ENCODE data around the gene FHOD3. TPM values are rescaled to one million over a fixed set of nuclear protein-coding genes. Genes with fewer than 3 reads are reported as not detected.

The FHOD3 gene
- total RNA-seq, 1 experiment from 2014 or later = 18.1 TPM

- H3K9me2 ChIP-seq (replicated peaks; ENCODE audit: low read length) = no peaks in the 10 kb centered on the region
- no peak overlapping the region for H2AFZ ChIP-seq (ENCODE audit: low read length)
- no peaks in the 10 kb centered on the region for H3F3A ChIP-seq (ENCODE audit: low read length, unreplicated experiment)
- no peaks in the 10 kb centered on the region for H3K9me3 ChIP-seq (ENCODE audit: low read length)
- no peaks in the 10 kb centered on the region for H3K79me2 ChIP-seq (ENCODE audit: low read length)
- H3K4me2 ChIP-seq (ENCODE audit: low read length) = no peak overlapping the region
- H3K27me3 ChIP-seq (ENCODE audit: low read length) = no peaks in the 10 kb centered on the region
- H4K20me1 ChIP-seq (ENCODE audit: low read length) = no peaks in the 10 kb centered on the region
- H3K9ac ChIP-seq (ENCODE audit: low read length) = no peak overlapping the region
- no peak overlapping the region for H3K27ac ChIP-seq (ENCODE audit: low read length)
- no peaks in the 10 kb centered on the region; the same call in 1 of the 2 replicates for H3K36me3 ChIP-seq (ENCODE audit: low read depth, low read length)
- CTCF ChIA-PET = no interaction called here
- POLR2A ChIA-PET (ENCODE audit: unreplicated experiment) = no interaction called here
- no peaks in the 10 kb centered on the region for H3K4me1 ChIP-seq (ENCODE audit: insufficient read depth, low read length)
- no peak for ATAC-seq
- BruUV-seq (replicated peaks) = no TSS peak
- no peak overlapping the region for H3K4me3 ChIP-seq (ENCODE audit: low read length)
- no peak for DNase-seq
- intact Hi-C loops (cut with micrococcal nuclease) = no loop called here
- TF ChIP-seq, protein P1, sequence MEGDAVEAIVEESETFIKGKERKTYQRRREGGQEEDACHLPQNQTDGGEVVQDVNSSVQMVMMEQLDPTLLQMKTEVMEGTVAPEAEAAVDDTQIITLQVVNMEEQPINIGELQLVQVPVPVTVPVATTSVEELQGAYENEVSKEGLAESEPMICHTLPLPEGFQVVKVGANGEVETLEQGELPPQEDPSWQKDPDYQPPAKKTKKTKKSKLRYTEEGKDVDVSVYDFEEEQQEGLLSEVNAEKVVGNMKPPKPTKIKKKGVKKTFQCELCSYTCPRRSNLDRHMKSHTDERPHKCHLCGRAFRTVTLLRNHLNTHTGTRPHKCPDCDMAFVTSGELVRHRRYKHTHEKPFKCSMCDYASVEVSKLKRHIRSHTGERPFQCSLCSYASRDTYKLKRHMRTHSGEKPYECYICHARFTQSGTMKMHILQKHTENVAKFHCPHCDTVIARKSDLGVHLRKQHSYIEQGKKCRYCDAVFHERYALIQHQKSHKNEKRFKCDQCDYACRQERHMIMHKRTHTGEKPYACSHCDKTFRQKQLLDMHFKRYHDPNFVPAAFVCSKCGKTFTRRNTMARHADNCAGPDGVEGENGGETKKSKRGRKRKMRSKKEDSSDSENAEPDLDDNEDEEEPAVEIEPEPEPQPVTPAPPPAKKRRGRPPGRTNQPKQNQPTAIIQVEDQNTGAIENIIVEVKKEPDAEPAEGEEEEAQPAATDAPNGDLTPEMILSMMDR (conservative IDR thresholded peaks at IDR 0.05; ENCODE audit: low read depth, low read length) = no peak
- TF ChIP-seq EZH2 (IDR thresholded peaks at IDR 0.05; ENCODE audit: low read length, unreplicated experiment) (no peak), EZH2phosphoT487 (IDR thresholded peaks at IDR 0.05; ENCODE audit: borderline replicate concordance, low read length) (no peak)
Observed at GRCh38 chr18:36394486-36394885, 97.0 kb downstream of the FHOD3 start.

DNA sequence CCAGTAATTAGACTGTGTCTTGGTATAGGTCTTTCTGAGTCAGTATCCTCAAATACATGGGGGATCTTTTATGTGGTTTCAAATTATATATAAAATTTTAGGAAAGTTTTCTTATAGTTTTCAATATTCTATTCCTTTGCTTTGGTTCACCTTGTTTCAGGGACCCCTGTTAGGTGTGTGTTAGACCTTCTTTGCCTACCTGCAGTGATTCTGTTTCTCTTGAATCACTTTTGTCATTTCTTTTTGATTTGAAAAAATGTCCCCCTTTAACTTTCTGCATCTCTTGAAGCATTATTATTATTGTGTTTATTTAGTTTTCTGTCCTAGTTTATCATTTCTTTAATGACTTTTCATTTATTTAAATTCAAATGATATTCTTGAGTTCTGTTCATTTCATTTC is 98.7 kb downstream of the FHOD3 start:
- no peak for DNase-seq
- no peak for ATAC-seq
- no peaks in the 10 kb centered on the region for H3K27me3 ChIP-seq (ENCODE audit: low read length)
- H3K9ac ChIP-seq (ENCODE audit: low read length) = no peak overlapping the region
- H3K27ac ChIP-seq (ENCODE audit: low read length) = no peak overlapping the region
- no peaks in the 10 kb centered on the region for H4K20me1 ChIP-seq (ENCODE audit: low read length)
- H3K9me3 ChIP-seq (ENCODE audit: low read length) = no peaks in the 10 kb centered on the region
- no peaks in the 10 kb centered on the region for H3K9me2 ChIP-seq (replicated peaks; ENCODE audit: low read length)
- no peaks in the 10 kb centered on the region for H3F3A ChIP-seq (ENCODE audit: low read length, unreplicated experiment)
- no peak overlapping the region for H3K4me3 ChIP-seq (ENCODE audit: low read length)
- intact Hi-C loops (cut with micrococcal nuclease) = no loop called here
- no TSS peak for BruUV-seq (replicated peaks)
- no peaks in the 10 kb centered on the region for H3K4me1 ChIP-seq (ENCODE audit: insufficient read depth, low read length)
- TF ChIP-seq EZH2 (IDR thresholded peaks at IDR 0.05; ENCODE audit: low read length, unreplicated experiment) (no peak), EZH2phosphoT487 (IDR thresholded peaks at IDR 0.05; ENCODE audit: borderline replicate concordance, low read length) (no peak)
- TF ChIP-seq, protein P1 (conservative IDR thresholded peaks at IDR 0.05; ENCODE audit: low read depth, low read length) = no peak
- H3K79me2 ChIP-seq (ENCODE audit: low read length) = no peaks in the 10 kb centered on the region
- CTCF ChIA-PET = no interaction called here
- no peak overlapping the region for H3K4me2 ChIP-seq (ENCODE audit: low read length)
- POLR2A ChIA-PET (ENCODE audit: unreplicated experiment) = interaction anchor here (0.6 kb wide), 1 partner anchor 23 kb away, joined by 4 read pairs; no protein-coding TSS in a partner anchor
- no peak overlapping the region for H2AFZ ChIP-seq (ENCODE audit: low read length)
- H3K36me3 ChIP-seq (ENCODE audit: low read depth, low read length) = no peaks in the 10 kb centered on the region; the same call in 1 of the 2 replicates

DNA sequence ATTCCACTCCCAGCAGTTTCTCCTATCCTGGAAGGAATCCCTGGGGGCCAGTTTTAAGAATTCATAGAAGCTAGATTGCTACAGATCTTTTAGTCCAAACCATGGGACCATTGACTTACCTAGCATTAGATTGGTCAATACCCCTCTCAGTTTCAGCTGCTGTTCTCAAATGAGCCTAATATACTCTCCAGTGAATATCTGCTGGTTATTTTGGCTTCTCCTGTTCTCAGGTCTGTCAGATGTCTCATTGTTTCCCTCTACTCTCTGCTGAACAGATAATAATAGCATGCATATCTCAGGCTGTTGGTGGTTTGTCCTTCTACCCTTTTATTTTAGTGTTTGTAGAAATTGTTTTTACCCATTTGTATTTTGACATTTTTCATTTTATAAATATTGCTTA is 99.5 kb downstream of the FHOD3 start:
- Histone ChIP-seq H3K9me2 (replicated peaks; ENCODE audit: low read length) (no peaks in the 10 kb centered on the region), H3K4me3 (ENCODE audit: low read length) (no peak overlapping the region), H4K20me1 (ENCODE audit: low read length) (no peaks in the 10 kb centered on the region), H3K27ac (ENCODE audit: low read length) (no peak overlapping the region), H3K79me2 (ENCODE audit: low read length) (no peaks in the 10 kb centered on the region), H3K4me2 (ENCODE audit: low read length) (no peak overlapping the region), H3K36me3 (ENCODE audit: low read depth, low read length) (no peaks in the 10 kb centered on the region; the same call in 1 of the 2 replicates), H3F3A (ENCODE audit: low read length, unreplicated experiment) (no peaks in the 10 kb centered on the region), H3K9me3 (ENCODE audit: low read length) (no peaks in the 10 kb centered on the region), H3K27me3 (ENCODE audit: low read length) (no peaks in the 10 kb centered on the region), H3K4me1 (ENCODE audit: insufficient read depth, low read length) (no peaks in the 10 kb centered on the region), H2AFZ (ENCODE audit: low read length) (no peak overlapping the region), H3K9ac (ENCODE audit: low read length) (no peak overlapping the region)
- CTCF ChIA-PET = no interaction called here
- POLR2A ChIA-PET (ENCODE audit: unreplicated experiment) = no interaction called here
- intact Hi-C loops (cut with micrococcal nuclease) = no loop called here
- BruUV-seq (replicated peaks) = no TSS peak
- no peak for DNase-seq
- no peak for ATAC-seq
- no peak for TF ChIP-seq EZH2phosphoT487 (IDR thresholded peaks at IDR 0.05; ENCODE audit: borderline replicate concordance, low read length)
- TF ChIP-seq EZH2 (IDR thresholded peaks at IDR 0.05; ENCODE audit: low read length, unreplicated experiment) = no peak
- TF ChIP-seq, protein P1 (conservative IDR thresholded peaks at IDR 0.05; ENCODE audit: low read depth, low read length) = no peak
